Activated CD8-positive, alpha-beta memory T cell treated with anti-CD3 and anti-CD28 coated beads for 48 hours (primary cell): ENCODE measurements around the gene GARIN5B.

Source experiments
- DNase-seq, 3 experiments: peaks; one replicate each; pipeline ENCODE4 v3.0.0-alpha.2; 2020; ENCODE audit warnings: low read depth in 2 of 3, low spot score in 2 of 3

The GARIN5B gene

GRCh38 chr19:55372316-55373081 lies 9.4 kb upstream of the GARIN5B start:
- DNase-seq: no peak

- DNase-seq: no peak
These were observed 7.4 kb upstream of the GARIN5B start, which contains the start of gene IL11 for GRCh38 chr19:55370305-55370988. Gene IL11 (minus strand): TSS chr19:55370463. CDS start chr19:55370310, 153 bp downstream.

GRCh38 chr19:55369653-55370304 lies 6.7 kb upstream of the GARIN5B start:
- DNase-seq: no peak

- DNase-seq: no peak
These were observed 5.9 kb upstream of the GARIN5B start for GRCh38 chr19:55368701-55369563.

- no peak for DNase-seq
These were observed 5.0 kb upstream of the GARIN5B start for GRCh38 chr19:55368106-55368505.

GRCh38 chr19:55366790-55367189 lies 3.7 kb upstream of the GARIN5B start:
- DNase-seq: no peak

GRCh38 chr19:55365964-55366363 lies 2.9 kb upstream of the GARIN5B start:
- no peak for DNase-seq

GRCh38 chr19:55365245-55365644 lies 2.2 kb upstream of the GARIN5B start:
- DNase-seq: no peak

- DNase-seq: no peak
These were observed 678 bp downstream of the GARIN5B start for GRCh38 chr19:55362174-55362989.

- no peak for DNase-seq
These were observed 2.2 kb downstream of the GARIN5B start for GRCh38 chr19:55360902-55361301.

- no peak for DNase-seq
These were observed 3.8 kb downstream of the GARIN5B start for GRCh38 chr19:55358943-55359908.

GRCh38 chr19:55358493-55358892 lies 4.6 kb downstream of the GARIN5B start:
- no peak for DNase-seq

GRCh38 chr19:55355213-55355821 lies 7.7 kb downstream of the GARIN5B start:
- no peak for DNase-seq

- DNase-seq: no peak
These were observed 8.3 kb downstream of the GARIN5B start, which contains the start of gene COX6B2 for GRCh38 chr19:55354698-55355212. Gene COX6B2 (minus strand): TSS chr19:55354719. CDS start chr19:55354521, 198 bp downstream.

GRCh38 chr19:55353803-55354697 lies 9.0 kb downstream of the GARIN5B start:
- DNase-seq: peak in 1 of 3 experiments; percentile 38

- no peak for DNase-seq
These were observed 9.7 kb downstream of the GARIN5B start for GRCh38 chr19:55353356-55353802.

- DNase-seq: no peak
These were observed 10.4 kb downstream of the GARIN5B start for GRCh38 chr19:55352549-55353145.
